ENCODE results near the gene TEX2. TPM values are rescaled to one million over a fixed set of nuclear protein-coding genes. Genes with fewer than 3 reads are reported as not detected.
A peak's percentile ranks its signal among the peaks of the same experiment; 100 is the strongest.

Gene TEX2
- polyA plus RNA-seq, 1 donor (not counting 4 experiments of a cell fraction or from before 2014, with no cell fraction given), result 44.4 TPM

GRCh38 chr17:64147110-64148016, 115.7 kb downstream of the TEX2 start:
- Histone ChIP-seq H3K9me1 (ENCODE audit: control insufficient read depth, extremely low read depth, insufficient read depth, low read length) (no peaks in the 10 kb centered on the region), H3K4me1 (ENCODE audit: control insufficient read depth, extremely low read depth, insufficient read depth, low read length) (peaks cover 11% of the 10 kb centered on the region), H3K27me3 (ENCODE audit: control insufficient read depth, extremely low read depth, insufficient read depth, low read length) (no peaks in the 10 kb centered on the region), H3K4me3 (ENCODE audit: control insufficient read depth in 2 of 3, extremely low read depth in 1 of 3, insufficient read depth in 2 of 3, low read depth in 1 of 3, low read length in 3 of 3) (peak overlapping the region; percentile 62 to 93 (median 84)), H2AFZ (ENCODE audit: control insufficient read depth, low read length) (no peak overlapping the region), H4K20me1 (ENCODE audit: control insufficient read depth, extremely low read depth, insufficient read depth, low read length) (no peaks in the 10 kb centered on the region), H3K9me3 (ENCODE audit: control insufficient read depth, low read depth, low read length) (no peaks in the 10 kb centered on the region), H3K4me2 (ENCODE audit: control insufficient read depth, extremely low read depth, insufficient read depth, low read depth, low read length) (peak overlapping the region; percentile 93), H3K27ac (ENCODE audit: control insufficient read depth, insufficient read depth, low read length) (peak overlapping the region; percentile 89), H3K9ac (ENCODE audit: control insufficient read depth, extremely low read depth, insufficient read depth, low read length) (peak overlapping the region; percentile 99), H3K79me2 (ENCODE audit: control insufficient read depth, insufficient read depth, low read length) (peaks cover 2% of the 10 kb centered on the region), H3K36me3 (ENCODE audit: control insufficient read depth in 2 of 2, extremely low read depth in 1 of 2, insufficient read depth in 2 of 2, low read length in 2 of 2) (peaks cover 18 to 22% of the 10 kb centered on the region in 2 experiments)
- dilution Hi-C loops (cut with MboI; ENCODE audit: extremely low pct_ligation_motif_present, low sequenced_read_pairs), result no loop called here
- DNase-seq (ENCODE audit: low read depth, low spot score) (no peak), FAIRE-seq (no peak)
- TF ChIP-seq EZH2 (IDR thresholded peaks at IDR 0.05; ENCODE audit: low read length), result no peak
- TF ChIP-seq CTCF (optimal IDR thresholded peaks at IDR 0.05 in 1 of 3, IDR thresholded peaks at IDR 0.05 in 1 of 3, conservative IDR thresholded peaks at IDR 0.05 in 1 of 3; ENCODE audit: extremely low read depth in 1 of 3, insufficient read depth in 2 of 3, low read length in 3 of 3), result peak in 1 of 3 experiments; percentile 10

GRCh38 chr17:64146418-64147109, 116.5 kb downstream of the TEX2 start:
- Histone ChIP-seq H3K27me3 (ENCODE audit: control insufficient read depth, extremely low read depth, insufficient read depth, low read length) (no peaks in the 10 kb centered on the region), H3K27ac (ENCODE audit: control insufficient read depth, insufficient read depth, low read length) (peak overlapping the region; percentile 89), H3K9ac (ENCODE audit: control insufficient read depth, extremely low read depth, insufficient read depth, low read length) (peak overlapping the region; percentile 99), H3K4me3 (ENCODE audit: control insufficient read depth in 2 of 3, extremely low read depth in 1 of 3, insufficient read depth in 2 of 3, low read depth in 1 of 3, low read length in 3 of 3) (peak overlapping the region; percentile 62 to 93 (median 84)), H3K4me2 (ENCODE audit: control insufficient read depth, extremely low read depth, insufficient read depth, low read depth, low read length) (peak overlapping the region; percentile 93), H3K9me1 (ENCODE audit: control insufficient read depth, extremely low read depth, insufficient read depth, low read length) (no peaks in the 10 kb centered on the region), H3K36me3 (ENCODE audit: control insufficient read depth in 2 of 2, extremely low read depth in 1 of 2, insufficient read depth in 2 of 2, low read length in 2 of 2) (peaks cover 14 to 20% of the 10 kb centered on the region in 2 experiments), H4K20me1 (ENCODE audit: control insufficient read depth, extremely low read depth, insufficient read depth, low read length) (no peaks in the 10 kb centered on the region), H3K9me3 (ENCODE audit: control insufficient read depth, low read depth, low read length) (no peaks in the 10 kb centered on the region), H2AFZ (ENCODE audit: control insufficient read depth, low read length) (no peak overlapping the region), H3K4me1 (ENCODE audit: control insufficient read depth, extremely low read depth, insufficient read depth, low read length) (peaks cover 11% of the 10 kb centered on the region), H3K79me2 (ENCODE audit: control insufficient read depth, insufficient read depth, low read length) (peaks cover 2% of the 10 kb centered on the region)
- FAIRE-seq, result no peak
- dilution Hi-C loops (cut with MboI; ENCODE audit: extremely low pct_ligation_motif_present, low sequenced_read_pairs), result no loop called here
- no peak for TF ChIP-seq CTCF (optimal IDR thresholded peaks at IDR 0.05 in 1 of 3, IDR thresholded peaks at IDR 0.05 in 1 of 3, conservative IDR thresholded peaks at IDR 0.05 in 1 of 3; ENCODE audit: extremely low read depth in 1 of 3, insufficient read depth in 2 of 3, low read length in 3 of 3)
- no peak for TF ChIP-seq EZH2 (IDR thresholded peaks at IDR 0.05; ENCODE audit: low read length)
- DNase-seq (ENCODE audit: low read depth, low spot score), result no peak

Measured in keratinocyte (primary cell).